GM21447 (cell line): Measurements from ENCODE around the gene TMEM186.
"Not testable (repeated sequence)": the region's sequence is repeated elsewhere in the genome, so short reads cannot be mapped to it uniquely, and the experiment has no call there.

Experiments
- ATAC-seq: cut with Tn5 transposase; IDR thresholded peaks from one replicate; pipeline ENCODE4 v1.9.1; 2021; ENCODE audit not compliant: unreplicated experiment

Gene TMEM186

GRCh38 chr16:8812162-8812843, 14.9 kb upstream of the TMEM186 start:
- no peak for ATAC-seq

DNA sequence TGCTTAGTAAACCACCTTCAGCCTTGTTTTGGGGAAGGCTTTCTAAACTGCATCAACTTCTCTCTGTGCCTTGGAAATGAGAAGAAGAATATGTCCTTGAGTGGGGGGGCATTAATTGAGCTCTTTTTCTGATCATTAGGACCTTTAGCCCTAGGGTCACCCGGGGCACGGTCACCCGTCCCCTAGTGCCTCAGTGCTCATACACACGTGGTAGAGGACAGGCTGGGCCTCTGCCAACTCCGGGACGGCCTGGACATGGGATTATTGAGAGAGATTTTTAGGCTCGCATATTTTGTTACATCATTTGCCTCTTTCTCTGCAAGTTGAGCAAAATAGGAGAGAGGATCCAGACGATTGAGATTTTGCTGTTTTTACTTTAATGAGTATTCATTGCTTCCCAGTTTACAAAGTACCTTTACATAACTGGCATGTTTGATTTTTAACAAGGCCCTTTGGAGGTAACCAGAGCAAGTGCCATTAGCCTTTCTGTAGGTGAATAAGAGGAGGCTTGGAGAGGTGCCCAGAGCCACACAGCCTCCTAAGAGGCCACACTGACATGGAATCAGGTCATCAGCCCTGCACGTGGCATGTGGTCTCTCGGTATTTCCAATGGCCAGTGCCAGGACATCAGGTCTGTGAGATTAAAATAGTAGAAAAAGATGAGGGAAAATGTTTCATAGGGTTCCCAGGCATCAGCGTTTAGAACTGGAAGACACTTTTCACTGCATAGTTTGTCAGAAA, 11.3 kb upstream of the TMEM186 start:
- no peak for ATAC-seq

- ATAC-seq: no peak
Observed at GRCh38 chr16:8808009-8808408, 10.6 kb upstream of the TMEM186 start.

DNA sequence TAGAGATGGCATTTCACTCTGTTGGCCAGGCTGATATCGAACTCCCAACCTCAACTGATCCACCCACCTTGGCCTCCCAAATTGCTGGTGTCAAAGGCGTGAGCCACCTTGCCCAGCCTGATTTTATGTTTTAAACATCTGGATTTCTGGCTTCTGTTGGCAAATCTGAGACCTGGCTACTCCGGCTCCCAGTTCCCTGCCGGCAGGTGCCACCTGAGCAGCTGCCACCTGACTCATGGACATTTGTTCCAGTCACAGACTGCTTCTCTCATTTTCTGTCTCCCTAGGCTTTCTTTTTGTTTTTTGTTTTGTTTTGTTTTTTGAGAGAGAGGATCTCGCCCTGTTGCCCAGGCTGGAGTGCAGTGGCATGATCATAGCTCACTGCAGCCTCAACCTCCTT, 9.8 kb upstream of the TMEM186 start:
- ATAC-seq: no peak

DNA sequence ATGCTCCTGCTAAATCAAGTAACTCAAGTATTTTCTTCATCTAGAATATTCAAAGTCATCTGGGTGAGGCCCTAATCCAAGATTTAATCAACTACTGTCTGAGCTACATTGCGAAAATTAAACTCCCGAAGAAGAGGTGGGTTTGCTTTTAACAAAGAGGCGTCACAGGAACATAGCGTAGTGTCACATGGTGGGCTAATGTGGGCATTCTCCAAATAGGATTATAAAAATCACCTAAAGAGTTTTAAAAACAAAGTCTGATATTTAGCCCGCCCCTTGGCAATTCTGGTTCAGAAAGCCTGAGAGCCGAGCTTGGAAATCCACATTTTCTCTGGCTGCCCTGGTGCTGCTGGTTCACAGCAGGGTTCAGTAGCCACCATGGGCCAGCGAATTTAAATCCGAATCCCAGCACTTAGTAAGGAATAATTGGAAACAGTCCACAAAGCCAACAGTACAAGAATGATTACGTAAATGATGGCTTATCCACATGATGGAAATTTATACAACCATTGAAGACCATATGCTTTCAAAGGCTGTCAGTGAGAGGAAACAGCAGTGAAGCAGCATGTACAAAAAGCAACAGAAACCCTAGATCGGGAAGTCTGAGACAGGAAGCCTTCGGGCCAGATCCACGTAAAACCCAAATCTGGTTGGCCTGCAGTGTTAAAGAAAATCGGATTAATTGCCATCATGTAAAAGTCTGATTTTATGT, 9.0 kb upstream of the TMEM186 start:
- ATAC-seq: no peak

DNA sequence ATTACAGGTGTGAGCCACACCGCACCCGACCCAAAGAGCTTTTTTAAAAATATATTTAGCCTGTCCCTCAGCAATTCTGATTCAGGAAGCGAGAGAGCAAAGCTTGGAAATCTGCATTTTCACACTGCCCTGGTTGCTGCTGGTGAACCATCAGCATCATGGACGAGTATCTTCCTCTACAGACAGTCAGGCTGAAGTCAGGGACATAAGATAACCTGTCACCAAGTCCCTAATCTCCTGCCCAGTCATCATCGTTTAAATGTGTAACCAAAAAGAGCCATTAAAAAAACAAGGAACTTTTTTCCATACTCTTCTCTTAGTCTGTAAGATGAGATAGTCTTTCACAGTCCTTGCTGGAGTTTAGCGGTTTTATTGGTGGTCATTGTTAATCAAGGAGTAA, 6.9 kb upstream of the TMEM186 start:
- no peak for ATAC-seq

GRCh38 chr16:8803733-8804132, 6.3 kb upstream of the TMEM186 start:
- ATAC-seq: not testable (repeated sequence)

DNA sequence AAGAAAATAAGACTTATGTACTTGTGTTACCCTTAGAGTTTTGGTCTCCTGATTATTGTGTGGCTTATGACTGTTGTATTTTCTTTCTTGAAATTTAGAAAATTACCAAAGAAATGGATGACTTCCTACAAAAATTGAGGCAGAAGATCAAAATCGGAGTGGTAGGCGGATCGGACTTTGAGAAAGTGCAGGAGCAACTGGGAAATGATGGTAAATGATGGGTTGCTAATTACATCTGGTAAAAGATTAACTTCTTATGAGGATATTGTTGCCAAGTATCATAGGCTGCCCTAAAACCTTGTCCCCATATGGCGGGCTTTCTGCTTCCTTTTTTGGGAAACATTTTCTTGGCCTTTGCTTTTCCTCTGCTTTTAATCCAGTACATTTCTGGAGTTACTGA, 4.3 kb upstream of the TMEM186 start:
- ATAC-seq: no peak

GRCh38 chr16:8798535-8799157, 1.2 kb upstream of the TMEM186 start:
- no peak for ATAC-seq

DNA sequence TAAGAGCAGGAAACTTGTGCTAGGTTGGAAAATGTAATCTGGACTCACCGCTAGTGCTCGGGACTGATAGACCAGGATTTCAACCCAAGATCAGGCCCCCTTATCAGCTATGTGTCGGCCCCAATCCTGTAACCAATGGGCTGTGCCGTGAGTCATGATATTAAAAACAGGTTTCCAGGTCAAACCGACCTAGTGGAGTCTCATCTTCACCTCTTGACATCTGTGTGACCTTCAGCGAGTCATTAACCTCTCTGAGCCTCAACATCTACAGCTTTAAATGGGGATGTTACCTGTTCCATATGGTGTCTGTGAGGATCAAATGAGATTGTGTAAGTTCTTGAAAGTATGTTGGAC, 712 bp upstream of the TMEM186 start:
- no peak for ATAC-seq

- ATAC-seq: no peak
Observed at GRCh38 chr16:8796469-8797363, 723 bp downstream of the TMEM186 start.

DNA sequence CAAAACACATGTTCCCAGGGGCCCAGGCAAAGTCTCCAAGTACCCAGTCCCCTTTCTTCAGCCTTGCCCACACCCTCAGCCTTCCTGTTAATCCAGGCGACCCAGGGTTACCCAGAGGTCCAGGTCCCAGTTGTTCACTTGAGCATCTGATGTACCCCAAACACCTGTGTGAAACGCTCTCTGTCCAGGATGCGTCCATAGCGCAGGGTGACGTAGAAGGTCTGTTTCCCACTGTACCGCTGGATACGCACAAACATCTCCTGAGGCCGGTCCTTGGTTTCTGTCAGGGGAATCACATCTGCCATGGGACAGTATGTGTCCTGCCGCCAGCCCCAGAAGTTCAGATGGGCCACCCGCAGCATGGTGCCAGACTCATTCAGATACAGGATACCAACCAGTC, 1.6 kb downstream of the TMEM186 start:
- no peak for ATAC-seq

DNA sequence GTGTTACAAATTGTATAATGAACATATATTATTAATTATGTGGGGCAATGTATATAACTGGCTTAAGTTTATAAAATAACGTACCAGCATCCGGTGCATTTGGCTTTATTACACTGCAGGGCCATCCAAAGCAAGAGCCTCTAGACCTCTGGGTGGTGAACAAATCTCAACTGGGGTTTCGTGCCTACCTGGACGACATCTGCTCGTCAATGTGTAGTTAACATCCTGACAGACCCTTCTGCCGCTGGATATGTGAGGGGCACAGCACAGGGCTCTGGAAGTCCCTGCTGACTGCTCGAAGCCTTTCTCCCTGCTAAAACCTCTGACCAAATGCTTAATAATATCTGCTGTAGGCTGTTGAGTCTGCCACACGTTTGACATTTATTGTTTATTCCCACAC, 2.3 kb downstream of the TMEM186 start:
- ATAC-seq: no peak

DNA sequence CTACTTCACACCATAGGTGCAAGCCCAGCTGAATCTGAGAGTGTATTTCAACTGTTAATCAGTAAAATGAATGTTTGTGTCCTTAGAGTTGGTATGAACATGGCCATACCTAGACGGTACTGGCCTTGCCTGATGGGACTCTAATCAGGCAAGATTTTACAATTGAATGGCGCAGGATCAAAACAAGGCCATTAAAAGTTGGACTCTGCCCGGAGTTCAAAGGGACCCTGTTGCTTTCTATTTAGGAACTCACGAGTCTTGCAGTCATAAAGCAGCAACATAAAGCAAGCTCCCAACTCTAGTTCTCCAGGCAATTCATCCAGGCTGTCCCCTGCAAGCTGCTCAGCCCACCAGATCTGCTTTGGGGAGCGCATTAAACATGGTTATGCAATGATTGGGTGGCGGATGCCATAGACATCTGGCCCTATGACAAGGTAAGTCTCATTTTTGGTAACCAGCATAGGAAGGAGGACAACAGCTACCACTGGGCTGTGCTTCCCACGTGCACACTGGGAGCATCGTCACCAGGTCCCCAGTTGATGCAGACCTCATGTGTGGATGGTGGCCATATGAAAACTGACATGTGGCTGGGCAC, 8.8 kb downstream of the TMEM186 start:
- ATAC-seq: no peak

DNA sequence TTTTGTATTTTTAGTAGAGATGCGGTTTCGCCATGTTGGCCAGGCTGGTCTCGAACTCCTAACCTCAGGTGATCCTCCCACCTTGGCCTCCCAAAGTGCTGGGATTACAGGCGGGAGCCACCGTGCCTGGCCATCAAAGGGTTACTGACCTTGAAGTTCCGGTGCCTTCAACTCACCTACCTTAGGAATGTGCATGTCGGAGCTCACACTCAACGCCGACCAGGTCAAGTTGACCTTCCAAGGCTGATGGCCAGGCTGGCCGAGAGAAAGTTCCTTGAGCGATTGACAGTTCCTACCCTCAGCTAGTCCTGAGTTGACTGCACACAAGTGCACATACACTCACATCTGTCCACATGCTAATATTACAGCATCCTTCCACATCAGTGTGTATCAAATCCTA, 11.1 kb downstream of the TMEM186 start:
- not testable (repeated sequence) for ATAC-seq

DNA sequence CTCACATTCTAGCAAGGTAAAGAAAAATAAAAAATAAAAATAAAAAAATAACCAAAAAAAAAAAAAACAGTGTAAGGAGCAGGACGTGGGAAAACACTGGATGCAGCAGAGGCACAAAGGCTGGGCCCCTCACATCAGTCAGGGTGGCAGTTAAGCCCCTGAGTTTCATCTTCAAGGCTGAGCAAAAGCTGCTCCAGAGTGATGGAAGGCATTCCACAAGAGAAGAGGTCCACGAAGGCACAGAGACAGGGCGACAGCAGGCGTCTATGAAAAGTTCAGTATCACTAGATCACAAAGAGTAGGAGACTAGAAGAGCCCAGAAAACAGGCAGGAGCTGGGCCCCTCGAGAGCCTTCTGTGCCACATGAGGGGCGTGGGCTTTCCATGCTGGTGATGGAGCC, 12.0 kb downstream of the TMEM186 start:
- no peak for ATAC-seq

- no peak for ATAC-seq
Observed at GRCh38 chr16:8782673-8783072, 14.8 kb downstream of the TMEM186 start.

GRCh38 chr16:8781797-8782196, 15.6 kb downstream of the TMEM186 start:
- no peak for ATAC-seq

GRCh38 chr16:8777217-8777616, 20.2 kb downstream of the TMEM186 start:
- ATAC-seq: no peak

DNA sequence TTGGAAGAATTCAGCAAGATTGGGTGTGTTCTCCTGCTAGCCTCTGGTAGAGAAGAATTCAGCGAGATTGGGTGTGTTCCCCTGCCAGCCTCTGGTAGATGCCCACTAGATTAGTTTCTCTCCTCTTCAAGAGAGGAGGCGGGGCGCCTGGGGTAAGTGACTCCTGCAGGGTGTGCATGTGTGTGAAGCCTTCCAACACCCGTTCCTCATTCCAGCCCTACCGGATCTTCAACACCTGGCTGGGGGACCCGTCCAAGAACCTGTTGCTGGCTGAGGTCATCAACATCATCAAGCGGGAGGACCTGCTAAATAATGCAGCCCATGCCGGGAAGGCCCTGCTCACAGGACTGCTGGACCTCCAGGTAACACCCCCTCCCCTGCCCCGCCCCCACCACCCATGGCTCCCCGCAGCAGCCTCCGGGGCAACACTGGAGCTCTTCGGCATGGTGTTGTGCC, 21.3 kb downstream of the TMEM186 start:
- ATAC-seq: no peak
